Fibroblast of skin of left quadriceps (primary cell): ENCODE data around the gene NAV3.
"Not testable (repeated sequence)": the region's sequence is repeated elsewhere in the genome, so short reads cannot be mapped to it uniquely, and the experiment has no call there.

Experiments used
- DNase-seq, 2 experiments: peaks; one replicate each; pipeline ENCODE4 v3.0.0-alpha.2; 2013; ENCODE audit warnings: low read depth in 2 of 2

NAV3 gene

DNA sequence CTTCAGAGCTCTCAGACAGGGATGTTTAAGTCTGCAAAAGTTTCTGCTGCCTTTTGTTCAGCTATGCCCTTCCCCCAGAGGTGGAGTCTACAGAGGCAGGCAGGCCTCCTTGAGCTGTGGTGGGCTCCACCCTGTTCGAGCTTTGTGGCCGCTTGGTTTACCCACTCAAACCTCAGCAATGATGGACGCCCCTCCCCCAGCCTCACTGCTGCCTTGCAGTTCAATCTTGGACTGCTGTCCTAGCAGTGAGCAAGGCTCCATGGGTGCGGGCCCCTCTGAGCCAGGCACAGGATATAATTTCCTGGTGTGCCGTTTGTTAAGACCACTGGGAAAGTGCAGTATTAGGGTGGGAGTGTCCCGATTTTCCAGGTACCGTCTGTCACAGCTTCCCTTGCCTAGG, 427.0 kb downstream of the NAV3 start:
- DNase-seq = not testable (repeated sequence)

DNA sequence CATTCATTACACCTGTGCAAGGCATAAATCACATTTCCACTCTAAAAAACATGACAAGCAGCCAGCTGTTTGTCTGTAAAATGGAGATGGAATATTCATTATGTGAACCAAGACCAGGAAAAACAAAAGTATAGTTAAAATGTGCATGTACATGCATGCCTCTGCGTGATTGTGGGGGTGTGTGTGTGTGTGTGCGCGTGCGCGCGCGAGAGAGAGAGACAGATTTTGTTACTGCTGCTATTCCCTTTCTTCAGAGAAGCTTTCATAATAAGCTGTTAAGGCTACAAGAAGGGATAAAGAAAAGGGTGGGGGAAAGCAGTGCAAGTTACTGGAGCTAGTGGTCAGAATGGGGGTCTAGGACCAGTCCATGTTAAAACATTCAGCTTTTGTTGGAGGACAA, 430.3 kb downstream of the NAV3 start:
- no peak for DNase-seq

DNA sequence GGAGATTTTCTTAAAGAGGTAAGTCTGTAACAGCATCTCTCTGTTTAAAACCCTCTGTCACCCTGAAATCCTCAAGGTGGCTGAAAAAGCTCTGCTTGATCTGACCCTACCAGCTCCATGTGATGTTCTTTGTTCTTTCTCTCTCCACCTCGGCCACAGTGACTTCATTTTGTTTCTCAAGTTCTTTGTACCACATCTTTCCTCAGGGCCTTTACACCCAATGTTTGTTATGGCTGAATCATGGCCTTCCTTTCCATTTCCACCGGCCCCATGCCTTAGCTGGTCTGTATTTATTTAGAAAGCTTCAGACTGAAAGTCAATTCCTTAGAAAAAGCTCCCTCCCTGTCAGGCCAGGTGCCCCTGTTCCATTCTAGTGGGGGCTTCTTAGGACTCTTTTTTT, 431.2 kb downstream of the NAV3 start:
- no peak for DNase-seq
